HS-27A (cell line): ENCODE results near the gene CLDN5.

Experiments used
- DNase-seq: peaks from one replicate; pipeline ENCODE4 v3.0.0-alpha.2; 2012; ENCODE audit warnings: low read depth, missing footprints

The CLDN5 gene

GRCh38 chr22:19480789-19481188 lies 43.4 kb downstream of the CLDN5 start:
- DNase-seq: no peak

GRCh38 chr22:19480173-19480568 lies 44.0 kb downstream of the CLDN5 start:
- DNase-seq: no peak

GRCh38 chr22:19479355-19480172 lies 44.6 kb downstream of the CLDN5 start, which contains the start of gene CDC45:
Gene CDC45 (plus strand): TSS chr22:19479920. CDS start chr22:19479969, 49 bp downstream.
- peak; percentile 93 for DNase-seq

- no peak for DNase-seq
Observed at GRCh38 chr22:19478901-19479354, 45.3 kb downstream of the CLDN5 start, which contains the start of gene UFD1. Gene UFD1 (minus strand): TSS chr22:19479193. CDS start chr22:19479085, 108 bp downstream.

- DNase-seq: no peak
Observed at GRCh38 chr22:19478045-19478900, 45.9 kb downstream of the CLDN5 start.

- no peak for DNase-seq
Observed at GRCh38 chr22:19477321-19478044, 46.7 kb downstream of the CLDN5 start.

GRCh38 chr22:19476023-19476422 lies 48.2 kb downstream of the CLDN5 start:
- no peak for DNase-seq

GRCh38 chr22:19473578-19473977 lies 50.6 kb downstream of the CLDN5 start:
- no peak for DNase-seq
